ENCODE results near the gene SKA2. TPM values are rescaled to one million over a fixed set of nuclear protein-coding genes. Genes with fewer than 3 reads are reported as not detected.

The SKA2 gene
- total and polyA plus RNA-seq, 2 donors (not counting 3 experiments of a cell fraction or from before 2014, with no cell fraction given): 12.9 to 79.6 TPM

DNA sequence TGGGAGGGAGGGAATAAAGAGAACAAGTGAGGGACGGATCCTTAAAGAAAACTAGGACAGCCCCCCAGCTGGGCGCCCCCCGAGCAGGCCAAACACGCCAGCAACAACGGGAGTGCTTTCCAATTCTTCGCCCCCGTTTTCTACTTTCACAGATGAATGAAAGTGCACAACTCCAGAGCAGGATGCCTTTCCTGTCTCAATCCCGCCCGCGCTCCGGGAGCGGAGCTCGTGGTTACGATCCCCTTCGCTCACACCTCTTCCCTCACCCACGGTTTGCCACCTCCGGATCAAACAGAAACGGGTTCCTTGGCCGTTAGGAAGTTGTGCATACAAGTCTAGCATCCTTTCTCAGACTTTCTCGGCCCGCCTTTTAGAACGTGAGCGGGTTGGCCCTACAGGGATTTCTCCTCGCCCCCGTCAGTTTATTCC lies 680 bp downstream of the SKA2 start:
- Histone ChIP-seq H3K27ac (ENCODE audit: insufficient read depth, low read depth, low read length) (peak overlapping the region; percentile 79), H4K20me1 (replicated peaks; ENCODE audit: control insufficient read depth, extremely low read depth, insufficient read depth, low read length) (no peaks in the 10 kb centered on the region), H3K4me3 (replicated peaks in 1 of 3; ENCODE audit: insufficient read depth in 1 of 3, low read depth in 1 of 3, low read length in 3 of 3) (peak overlapping the region; percentile 43 to 92 (median 53)), H3K4me1 (ENCODE audit: control insufficient read depth, extremely low read depth, insufficient read depth, low read length) (peaks cover 45% of the 10 kb centered on the region), H3K36me3 (ENCODE audit: control insufficient read depth in 2 of 2, extremely low read depth in 1 of 2, insufficient read depth in 2 of 2, low read length in 2 of 2) (no peaks in the 10 kb centered on the region), H3K9ac (replicated peaks; ENCODE audit: extremely low read depth, insufficient read depth, low read length) (peak overlapping the region; percentile 96), H2AFZ (ENCODE audit: low read depth, low read length) (peak overlapping the region; percentile 36), H3K4me2 (ENCODE audit: insufficient read depth, low read length) (peak overlapping the region; percentile 89), H3K27me3 (ENCODE audit: control insufficient read depth in 2 of 2, insufficient read depth in 2 of 2, low read length in 2 of 2) (no peaks in the 10 kb centered on the region), H3K9me1 (replicated peaks; ENCODE audit: control insufficient read depth, extremely low read depth, insufficient read depth, low read length) (no peaks in the 10 kb centered on the region), H3K9me3 (replicated peaks; ENCODE audit: control insufficient read depth, insufficient read depth, low read length) (no peaks in the 10 kb centered on the region), H3K79me2 (ENCODE audit: control insufficient read depth, insufficient read depth, low read length) (peaks cover 89% of the 10 kb centered on the region)
- TF ChIP-seq GATA2 (IDR thresholded peaks at IDR 0.05; ENCODE audit: insufficient read depth, insufficient read length, low read depth, low read length) (no peak), POLR2A (IDR thresholded peaks at IDR 0.05; ENCODE audit: low read depth, low read length) (peak; percentile 54), POLR2AphosphoS5 (IDR thresholded peaks at IDR 0.05; ENCODE audit: insufficient read depth, low read depth, low read length) (peak; percentile 46), MYC (IDR thresholded peaks at IDR 0.05; ENCODE audit: low read depth, low read length) (no peak)
- intact Hi-C loops (cut with micrococcal nuclease) (loop anchor here (5.0 to 10.0 kb wide), 2 partner anchors 62 to 460 kb away; partner anchors contain the start of gene CLTC), dilution Hi-C loops (cut with MboI; ENCODE audit: extremely low pct_ligation_motif_present, low sequenced_read_pairs) (no loop called here)
- POLR2A ChIA-PET: interaction anchor here (1.6 kb wide), 1 partner anchor 523 kb away, joined by 9 read pairs; no protein-coding TSS in a partner anchor
- no peak for DNase-seq (ENCODE audit: low read depth, low spot score)
- FAIRE-seq: no peak
- CTCF ChIA-PET: interaction anchor here (1.2 to 2.3 kb wide), 4 partner anchors 9 to 48 kb away, joined by 3 to 9 read pairs (median 6); partner anchors contain the start of gene TRIM37
- BruUV-seq (replicated peaks): no TSS peak

DNA sequence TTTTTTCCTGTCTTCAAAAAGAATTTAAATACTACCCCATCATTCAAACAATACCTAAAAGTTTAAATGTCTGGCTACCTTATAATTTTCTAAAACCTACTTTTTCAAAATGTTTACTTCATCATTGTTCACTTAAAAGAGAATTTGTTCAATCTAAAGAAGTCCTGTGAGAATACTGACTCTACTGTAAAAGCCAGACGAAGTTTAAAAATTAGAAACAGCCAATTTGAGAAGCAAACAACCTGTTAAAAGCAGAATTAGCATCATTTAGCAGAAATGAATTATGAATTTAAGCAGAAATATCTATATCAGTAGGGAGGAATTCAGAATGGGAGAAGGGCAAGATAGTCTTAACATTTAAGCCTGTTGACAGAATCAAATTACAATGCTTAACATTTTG lies 2.1 kb downstream of the SKA2 start:
- intact Hi-C loops (cut with micrococcal nuclease): loop anchor here (5.0 to 10.0 kb wide), 2 partner anchors 61 to 462 kb away; partner anchors contain the start of gene CLTC
- no TSS peak for BruUV-seq (replicated peaks)
- Histone ChIP-seq H3K36me3 (ENCODE audit: control insufficient read depth in 2 of 2, extremely low read depth in 1 of 2, insufficient read depth in 2 of 2, low read length in 2 of 2) (no peaks in the 10 kb centered on the region), H3K9me1 (replicated peaks; ENCODE audit: control insufficient read depth, extremely low read depth, insufficient read depth, low read length) (no peaks in the 10 kb centered on the region), H3K9ac (replicated peaks; ENCODE audit: extremely low read depth, insufficient read depth, low read length) (peak overlapping the region; percentile 96), H3K27ac (ENCODE audit: insufficient read depth, low read depth, low read length) (peak overlapping the region; percentile 43), H3K79me2 (ENCODE audit: control insufficient read depth, insufficient read depth, low read length) (peaks cover 89% of the 10 kb centered on the region), H4K20me1 (replicated peaks; ENCODE audit: control insufficient read depth, extremely low read depth, insufficient read depth, low read length) (no peaks in the 10 kb centered on the region), H2AFZ (ENCODE audit: low read depth, low read length) (no peak overlapping the region), H3K4me1 (ENCODE audit: control insufficient read depth, extremely low read depth, insufficient read depth, low read length) (peaks cover 44% of the 10 kb centered on the region), H3K27me3 (ENCODE audit: control insufficient read depth in 2 of 2, insufficient read depth in 2 of 2, low read length in 2 of 2) (no peaks in the 10 kb centered on the region), H3K4me2 (ENCODE audit: insufficient read depth, low read length) (peak overlapping the region; percentile 89), H3K4me3 (replicated peaks in 1 of 3; ENCODE audit: insufficient read depth in 1 of 3, low read depth in 1 of 3, low read length in 3 of 3) (peak overlapping the region in 2 of 3 experiments; percentile 15 to 92), H3K9me3 (replicated peaks; ENCODE audit: control insufficient read depth, insufficient read depth, low read length) (no peaks in the 10 kb centered on the region)
- FAIRE-seq: no peak
- CTCF ChIA-PET: interaction anchor here (0.8 kb wide), 1 partner anchor 12 kb away, joined by 5 read pairs; no protein-coding TSS in a partner anchor
- dilution Hi-C loops (cut with MboI; ENCODE audit: extremely low pct_ligation_motif_present, low sequenced_read_pairs): no loop called here
- TF ChIP-seq FOS (IDR thresholded peaks at IDR 0.05; ENCODE audit: borderline replicate concordance, insufficient read depth, low read length) (no peak), POLR2A (IDR thresholded peaks at IDR 0.05; ENCODE audit: low read depth, low read length) (no peak)
- DNase-seq (ENCODE audit: low read depth, low spot score): peak; percentile 14
- POLR2A ChIA-PET: no interaction called here
